Middle frontal gyrus (tissue), 1 donor: ENCODE measurements around the gene SMAD6.

ENCODE experiments used
- DNase-seq: peaks from one replicate; pipeline ENCODE4 v3.0.0-alpha.2; 2015; ENCODE audit warnings: low spot score; ENCODE audit errors: extremely low spot score

SMAD6 gene

GRCh38 chr15:66702035-66702786, at the start of gene SMAD6:
Gene SMAD6, plus strand, starts transcription at chr15:66702236. Its CDS starts 1,023 bp downstream, at chr15:66703259.
- DNase-seq: peak; percentile 73

- DNase-seq: no peak
Measured at GRCh38 chr15:66652806-66653205, 49.2 kb upstream of the SMAD6 start.

- no peak for DNase-seq
Measured at GRCh38 chr15:66653398-66653797, 48.6 kb upstream of the SMAD6 start.

GRCh38 chr15:66653852-66654251, 48.2 kb upstream of the SMAD6 start:
- no peak for DNase-seq

GRCh38 chr15:66654361-66654738, 47.7 kb upstream of the SMAD6 start:
- DNase-seq: no peak

GRCh38 chr15:66654739-66655375, 47.2 kb upstream of the SMAD6 start:
- DNase-seq: no peak

GRCh38 chr15:66655511-66655910, 46.5 kb upstream of the SMAD6 start:
- DNase-seq: no peak

- no peak for DNase-seq
Measured at GRCh38 chr15:66655997-66656396, 46.0 kb upstream of the SMAD6 start.

- DNase-seq: no peak
Measured at GRCh38 chr15:66657185-66658020, 44.6 kb upstream of the SMAD6 start.

- DNase-seq: no peak
Measured at GRCh38 chr15:66658044-66658443, 44.0 kb upstream of the SMAD6 start.

GRCh38 chr15:66658855-66659254, 43.2 kb upstream of the SMAD6 start:
- DNase-seq: no peak

- DNase-seq: no peak
Measured at GRCh38 chr15:66659384-66659783, 42.7 kb upstream of the SMAD6 start.

GRCh38 chr15:66661432-66662096, 40.5 kb upstream of the SMAD6 start:
- no peak for DNase-seq

GRCh38 chr15:66662522-66662921, 39.5 kb upstream of the SMAD6 start:
- no peak for DNase-seq

GRCh38 chr15:66663664-66664063, 38.4 kb upstream of the SMAD6 start:
- no peak for DNase-seq

- DNase-seq: no peak
Measured at GRCh38 chr15:66670175-66670574, 31.9 kb upstream of the SMAD6 start.

- no peak for DNase-seq
Measured at GRCh38 chr15:66670762-66671580, 31.1 kb upstream of the SMAD6 start.

GRCh38 chr15:66672867-66673266, 29.2 kb upstream of the SMAD6 start:
- no peak for DNase-seq

- DNase-seq: no peak
Measured at GRCh38 chr15:66673410-66674322, 28.4 kb upstream of the SMAD6 start.

- no peak for DNase-seq
Measured at GRCh38 chr15:66674756-66675155, 27.3 kb upstream of the SMAD6 start.
